Body of pancreas (tissue), 4 donors: Measurements from ENCODE around the gene CPM. TPM values are rescaled to one million over a fixed set of nuclear protein-coding genes. Genes with fewer than 3 reads are reported as not detected.

Experiments
- ATAC-seq: fragments of 150-250 bp; one replicate; pipeline ENCODE4 v1.9.1; 2016
- DNase-seq, 4 donors: peaks; one replicate each; pipeline ENCODE4 v3.0.0-alpha.2; 2019
- H3K27ac ChIP-seq, 4 donors: fragments of 200-600 bp; sonication (generic); 1 replicate in 3 of 4; 2 replicates in 1 of 4; pipeline versions ENCODE4 v1.5.1 to v1.6.1; 2016 to 2019; ENCODE audit warnings: mild to moderate bottlenecking in 1 of 4, mixed read lengths in 1 of 4, moderate library complexity in 1 of 4
- H3K27me3 ChIP-seq, 2 donors: fragments of 200-600 bp; sonication (generic); one replicate each; pipeline ENCODE4 v1.6.0; 2016; ENCODE audit warnings: mild to moderate bottlenecking in 1 of 2
- H3K36me3 ChIP-seq, 2 donors: fragments of 200-600 bp; sonication (generic); replicated peaks in 1 of 2; 2 replicates each; pipeline ENCODE4 v1.5.1; 2016; ENCODE audit warnings: low read depth in 2 of 2; ENCODE audit not compliant: insufficient read depth in 1 of 2
- H3K4me1 ChIP-seq: fragments of 200-600 bp; sonication (generic); one replicate; pipeline ENCODE4 v1.6.0; 2016
- H3K4me3 ChIP-seq, 2 donors: fragments of 200-600 bp; sonication (generic); 1 replicate in 1 of 2; 2 replicates in 1 of 2; pipeline ENCODE4 v1.5.1; 2016 to 2019
- H3K9me3 ChIP-seq, 3 donors: fragments of 200-600 bp; sonication (generic); 1 replicate in 2 of 3; 2 replicates in 1 of 3; pipeline ENCODE4 v1.5.1; 2016
- POLR2A ChIP-seq, 3 donors: fragments of 450-650 bp; IDR thresholded peaks; one replicate each; pipeline ENCODE4 v1.6.1; 2016; ENCODE audit warnings: antibody characterized with exemption in 3 of 3, mild to moderate bottlenecking in 2 of 3
- WGBS, 2 donors: methylation state at CpG; one replicate each; pipeline ENCODE4 v1.1.5; 2017; 5-methylcytosine and 5-hydroxymethylcytosine counted together
- intact Hi-C: fragments of 100-400 bp; cut with DNase I; formaldehyde crosslinking; loops from one replicate; pipeline ENCODE4 v1.15.1; 2023
- total RNA-seq, 2 donors: library from RNA; depleted of rRNA; stranded (reverse); fragments of >200 nt; gene quantifications; one replicate each; pipeline ENCODE4 v1.1.0, GENCODE V29; 2016
- TF ChIP-seq, protein P1 (sequence below), 7 experiments: fragments of 450-650 bp in 4 of 7; fragments of 200-600 bp in 3 of 7; sonication (generic) in 3 of 7; IDR thresholded peaks; one replicate each; pipeline ENCODE4 v1.5.1; 2016 to 2019; ENCODE audit warnings: antibody characterized with exemption in 7 of 7

Gene CPM
- total RNA-seq, 2 donors from 2014 or later = 34.6 to 35.0 TPM

DNA sequence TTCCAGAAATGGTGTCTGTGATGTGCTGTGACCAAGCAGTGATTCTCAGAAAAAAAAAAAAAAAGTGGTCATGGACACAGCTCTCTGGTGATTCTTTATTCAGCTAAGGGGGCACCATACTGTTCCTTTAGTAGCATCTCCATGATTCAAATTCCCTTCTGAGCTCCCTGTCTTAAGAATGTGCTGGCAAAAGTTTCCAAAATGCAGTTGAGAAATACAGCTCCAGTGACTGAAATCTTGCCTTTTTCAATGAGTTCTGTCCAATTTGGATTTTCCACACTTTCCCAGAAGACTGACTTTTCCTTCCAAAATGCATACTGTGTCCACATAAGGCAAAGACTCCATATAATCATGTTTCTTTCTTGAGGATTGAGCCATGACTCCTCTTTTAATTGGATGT, 24.3 kb upstream of the CPM start:
- Histone ChIP-seq H3K27me3 (no peaks in the 10 kb centered on the region), H3K4me3 (no peak overlapping the region), H3K9me3 (no peaks in the 10 kb centered on the region), H3K27ac (no peak overlapping the region), H3K36me3 (no peaks in the 10 kb centered on the region), H3K4me1 (peaks cover 12% of the 10 kb centered on the region)
- TF ChIP-seq POLR2A (IDR thresholded peaks at IDR 0.05) = no peak
- TF ChIP-seq, protein P1, sequence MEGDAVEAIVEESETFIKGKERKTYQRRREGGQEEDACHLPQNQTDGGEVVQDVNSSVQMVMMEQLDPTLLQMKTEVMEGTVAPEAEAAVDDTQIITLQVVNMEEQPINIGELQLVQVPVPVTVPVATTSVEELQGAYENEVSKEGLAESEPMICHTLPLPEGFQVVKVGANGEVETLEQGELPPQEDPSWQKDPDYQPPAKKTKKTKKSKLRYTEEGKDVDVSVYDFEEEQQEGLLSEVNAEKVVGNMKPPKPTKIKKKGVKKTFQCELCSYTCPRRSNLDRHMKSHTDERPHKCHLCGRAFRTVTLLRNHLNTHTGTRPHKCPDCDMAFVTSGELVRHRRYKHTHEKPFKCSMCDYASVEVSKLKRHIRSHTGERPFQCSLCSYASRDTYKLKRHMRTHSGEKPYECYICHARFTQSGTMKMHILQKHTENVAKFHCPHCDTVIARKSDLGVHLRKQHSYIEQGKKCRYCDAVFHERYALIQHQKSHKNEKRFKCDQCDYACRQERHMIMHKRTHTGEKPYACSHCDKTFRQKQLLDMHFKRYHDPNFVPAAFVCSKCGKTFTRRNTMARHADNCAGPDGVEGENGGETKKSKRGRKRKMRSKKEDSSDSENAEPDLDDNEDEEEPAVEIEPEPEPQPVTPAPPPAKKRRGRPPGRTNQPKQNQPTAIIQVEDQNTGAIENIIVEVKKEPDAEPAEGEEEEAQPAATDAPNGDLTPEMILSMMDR (IDR thresholded peaks at IDR 0.05) = no peak
- DNase-seq = no peak
- intact Hi-C loops = no loop called here
- ATAC-seq = no peak

DNA sequence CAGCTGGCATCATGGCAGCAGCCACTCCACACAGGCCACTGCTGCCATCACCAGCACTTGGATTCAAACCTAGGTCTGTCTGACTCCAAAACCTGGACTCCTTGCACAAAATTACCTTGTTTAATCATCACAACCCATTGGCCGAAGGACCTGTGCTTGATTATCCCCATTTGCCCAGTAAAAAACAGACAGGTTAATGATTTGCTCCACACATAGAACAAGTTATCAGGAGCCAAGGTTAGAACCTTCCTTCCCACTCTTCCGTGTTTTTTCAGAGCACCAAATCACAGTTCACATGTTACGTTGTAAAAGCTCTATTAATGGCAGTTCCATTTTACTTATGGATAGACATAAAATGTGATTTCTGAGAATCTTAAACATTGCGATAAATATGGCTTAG, 23.5 kb upstream of the CPM start:
- no peaks in the 10 kb centered on the region for H3K9me3 ChIP-seq
- intact Hi-C loops = no loop called here
- H3K36me3 ChIP-seq = no peaks in the 10 kb centered on the region
- H3K4me1 ChIP-seq = peaks cover 16% of the 10 kb centered on the region
- no peak for DNase-seq
- H3K27me3 ChIP-seq = no peaks in the 10 kb centered on the region
- no peak overlapping the region for H3K4me3 ChIP-seq
- peak; percentile 50 for ATAC-seq
- WGBS, 2 donors = 40 to 47% methylated on average over 4 of the region's 4 CpGs
- TF ChIP-seq POLR2A (IDR thresholded peaks at IDR 0.05) = no peak
- TF ChIP-seq, protein P1 (IDR thresholded peaks at IDR 0.05) = no peak
- no peak overlapping the region for H3K27ac ChIP-seq

DNA sequence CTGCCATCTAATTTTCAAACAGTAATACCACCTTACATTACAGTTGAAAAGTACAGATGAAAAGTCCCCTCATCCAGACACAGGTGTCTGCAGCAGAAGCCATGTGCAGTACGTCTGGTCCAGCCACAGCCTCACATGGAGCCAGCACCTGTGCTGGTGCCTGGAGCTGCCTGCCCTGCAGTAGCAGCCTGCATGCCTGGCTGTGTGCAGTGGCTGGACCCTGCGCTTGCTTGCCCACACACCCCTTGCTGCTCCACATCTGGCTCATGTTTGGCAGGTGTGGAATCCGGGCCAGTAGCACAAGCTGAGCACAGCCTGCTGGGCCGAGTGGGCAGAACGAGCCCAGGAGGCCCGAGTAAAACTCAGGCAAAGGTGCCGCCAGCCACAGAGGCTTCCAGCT, 21.8 kb upstream of the CPM start:
- Histone ChIP-seq H3K4me3 (no peak overlapping the region), H3K36me3 (no peaks in the 10 kb centered on the region), H3K27me3 (no peaks in the 10 kb centered on the region), H3K9me3 (no peaks in the 10 kb centered on the region), H3K27ac (no peak overlapping the region), H3K4me1 (peaks cover 19% of the 10 kb centered on the region)
- intact Hi-C loops = no loop called here
- DNase-seq = no peak
- WGBS, 2 donors = 86 to 88% methylated on average over 1 to 6 of the region's 7 CpGs
- no peak for ATAC-seq
- TF ChIP-seq, protein P1 (IDR thresholded peaks at IDR 0.05) = no peak
- no peak for TF ChIP-seq POLR2A (IDR thresholded peaks at IDR 0.05)

DNA sequence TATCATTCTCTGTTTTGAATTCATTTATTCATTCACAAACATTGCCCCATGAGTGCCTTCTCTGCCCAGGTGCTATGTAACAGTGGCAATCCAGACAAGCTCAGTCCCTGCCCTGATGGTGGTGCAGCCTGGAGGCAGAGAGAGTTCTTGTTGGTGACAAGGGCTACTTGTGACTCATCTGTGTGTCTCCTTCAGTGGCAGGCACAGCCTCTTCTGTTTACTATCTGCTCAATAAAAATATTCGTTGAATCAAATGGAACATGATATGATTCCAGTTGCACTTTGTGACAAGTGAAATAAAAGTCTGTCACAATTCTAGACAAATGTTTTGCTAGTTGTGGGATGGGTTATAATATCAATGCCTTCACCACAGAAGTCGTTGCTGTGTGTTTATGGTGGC, 20.6 kb upstream of the CPM start:
- Histone ChIP-seq H3K27me3 (no peaks in the 10 kb centered on the region), H3K4me1 (peaks cover 19% of the 10 kb centered on the region), H3K9me3 (no peaks in the 10 kb centered on the region), H3K27ac (no peak overlapping the region), H3K36me3 (no peaks in the 10 kb centered on the region), H3K4me3 (no peak overlapping the region)
- no peak for ATAC-seq
- WGBS, 2 donors = 59 to 61% methylated on average over 2 of the region's 2 CpGs
- intact Hi-C loops = no loop called here
- DNase-seq = no peak
- TF ChIP-seq POLR2A (IDR thresholded peaks at IDR 0.05) = no peak
- TF ChIP-seq, protein P1 (IDR thresholded peaks at IDR 0.05) = no peak

DNA sequence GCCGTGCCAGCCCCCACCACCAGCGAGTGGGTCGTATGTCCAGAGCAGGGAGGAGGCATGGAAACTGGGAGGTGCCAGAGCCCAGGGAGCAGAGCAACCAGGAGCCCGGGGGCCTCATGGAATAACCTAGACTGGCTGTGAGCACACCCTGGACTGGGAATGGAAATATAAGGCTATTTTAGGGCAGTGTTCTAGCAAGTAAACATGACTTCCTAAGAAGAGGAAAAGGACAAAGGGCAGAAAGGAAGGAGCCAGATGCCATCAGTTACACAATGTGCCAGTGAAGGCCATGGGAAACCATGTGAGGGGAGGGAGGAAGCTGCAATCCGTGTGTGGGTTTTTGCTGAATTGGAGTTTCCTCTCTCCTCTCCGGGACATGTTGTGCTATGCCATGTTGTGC, 18.7 kb upstream of the CPM start:
- intact Hi-C loops = no loop called here
- Histone ChIP-seq H3K27me3 (no peaks in the 10 kb centered on the region), H3K4me1 (peaks cover 16% of the 10 kb centered on the region), H3K27ac (no peak overlapping the region), H3K4me3 (no peak overlapping the region), H3K9me3 (no peaks in the 10 kb centered on the region), H3K36me3 (no peaks in the 10 kb centered on the region)
- ATAC-seq (peak; percentile 56), DNase-seq (peak in 2 of 4 donors; percentile 16 to 57)
- TF ChIP-seq, protein P1 (IDR thresholded peaks at IDR 0.05) = no peak
- TF ChIP-seq POLR2A (IDR thresholded peaks at IDR 0.05) = no peak
- 33 to 65% methylated on average over 6 of the region's 6 CpGs for WGBS, 2 donors
